Measurements from ENCODE around the gene GABRA4.

Gene GABRA4

DNA sequence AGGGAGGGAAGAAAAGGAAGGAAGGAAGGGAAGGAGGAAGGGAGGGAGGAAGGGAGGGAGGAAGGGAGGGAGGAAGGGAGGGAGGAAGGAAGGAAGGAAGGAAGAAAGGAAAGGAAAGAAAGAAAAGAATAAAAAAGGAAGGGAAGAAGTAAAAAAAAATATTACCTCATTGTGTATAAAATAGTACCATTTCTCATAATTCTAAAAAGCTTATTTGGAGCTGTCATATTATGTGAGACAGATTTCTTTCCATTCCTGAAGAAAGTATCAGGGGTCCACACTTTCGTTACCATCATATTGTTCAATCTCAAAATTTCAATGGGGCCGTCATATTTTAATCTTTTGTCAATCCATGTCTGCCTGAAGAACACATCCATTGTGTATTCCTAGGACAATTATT is 16.1 kb downstream of the GABRA4 start:
- DNase-seq, result no peak

- no peak for DNase-seq
These were observed 17.4 kb downstream of the GABRA4 start for GRCh38 chr4:46975812-46976553.

DNA sequence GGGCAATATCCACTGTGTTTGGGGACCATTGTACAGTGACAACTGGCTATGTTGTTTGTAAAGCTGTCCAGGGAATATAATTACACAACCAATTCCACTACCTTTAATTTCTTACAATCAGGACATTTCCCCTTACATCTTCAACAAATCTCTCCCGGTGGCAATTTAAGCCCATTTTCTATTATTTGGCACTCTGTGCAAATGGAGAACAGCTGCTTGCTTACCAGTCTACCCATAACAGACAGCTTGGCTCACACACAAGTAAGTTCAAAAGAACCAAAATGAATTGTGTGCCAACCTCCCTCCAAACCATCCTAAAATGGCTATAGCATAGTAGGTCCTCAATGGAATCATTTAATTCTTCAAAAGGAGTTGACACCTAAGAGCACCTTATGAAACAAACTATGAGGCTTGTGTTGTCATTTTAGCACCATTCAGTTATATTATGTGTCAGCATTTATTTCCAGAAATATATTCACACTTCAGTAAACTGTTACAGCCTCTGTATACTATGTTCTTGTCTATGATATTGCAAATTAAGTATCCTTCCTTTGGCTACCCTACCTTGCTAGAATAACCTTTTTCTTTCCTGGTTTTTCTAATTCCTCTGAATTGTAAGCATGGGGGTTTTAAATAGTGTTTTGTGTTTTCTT is 18.4 kb downstream of the GABRA4 start:
- no peak for DNase-seq

DNA sequence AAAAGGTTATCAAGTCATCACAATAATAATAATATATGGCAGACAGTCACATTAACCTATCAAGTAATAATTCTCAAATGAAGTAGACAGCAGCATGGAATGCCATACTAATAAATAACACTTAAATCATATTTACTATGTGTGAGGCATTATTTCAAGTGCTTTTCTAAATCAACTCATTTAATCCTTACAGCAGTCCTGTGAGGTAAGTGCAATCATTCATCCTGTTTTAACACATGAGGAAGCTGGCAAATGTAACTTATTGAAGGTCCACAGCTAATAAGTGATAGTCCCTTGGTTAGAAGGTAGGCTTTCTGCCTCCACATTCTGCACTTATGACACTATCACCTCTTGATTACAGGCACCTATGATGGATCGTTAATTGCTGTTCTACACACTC is 24.5 kb downstream of the GABRA4 start:
- DNase-seq, result no peak

DNA sequence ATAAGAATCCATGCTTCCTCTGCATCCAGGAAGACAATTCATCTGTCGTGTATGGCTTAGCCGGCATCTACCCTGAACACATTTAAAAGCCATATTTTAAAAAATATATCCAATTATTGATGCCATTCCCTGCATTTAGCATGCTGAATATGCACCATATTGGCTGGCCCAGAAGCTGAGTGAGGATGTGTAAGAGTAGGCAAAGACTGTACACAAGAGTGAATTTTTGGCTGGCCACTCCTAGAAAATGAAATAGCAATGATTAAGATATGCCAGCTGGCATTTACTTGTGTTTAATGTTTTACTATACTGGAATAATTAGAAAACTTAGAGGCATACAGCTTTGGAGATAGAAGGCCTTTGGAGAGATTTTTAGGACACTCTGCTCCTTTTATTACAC is 25.8 kb downstream of the GABRA4 start:
- DNase-seq, result no peak

DNA sequence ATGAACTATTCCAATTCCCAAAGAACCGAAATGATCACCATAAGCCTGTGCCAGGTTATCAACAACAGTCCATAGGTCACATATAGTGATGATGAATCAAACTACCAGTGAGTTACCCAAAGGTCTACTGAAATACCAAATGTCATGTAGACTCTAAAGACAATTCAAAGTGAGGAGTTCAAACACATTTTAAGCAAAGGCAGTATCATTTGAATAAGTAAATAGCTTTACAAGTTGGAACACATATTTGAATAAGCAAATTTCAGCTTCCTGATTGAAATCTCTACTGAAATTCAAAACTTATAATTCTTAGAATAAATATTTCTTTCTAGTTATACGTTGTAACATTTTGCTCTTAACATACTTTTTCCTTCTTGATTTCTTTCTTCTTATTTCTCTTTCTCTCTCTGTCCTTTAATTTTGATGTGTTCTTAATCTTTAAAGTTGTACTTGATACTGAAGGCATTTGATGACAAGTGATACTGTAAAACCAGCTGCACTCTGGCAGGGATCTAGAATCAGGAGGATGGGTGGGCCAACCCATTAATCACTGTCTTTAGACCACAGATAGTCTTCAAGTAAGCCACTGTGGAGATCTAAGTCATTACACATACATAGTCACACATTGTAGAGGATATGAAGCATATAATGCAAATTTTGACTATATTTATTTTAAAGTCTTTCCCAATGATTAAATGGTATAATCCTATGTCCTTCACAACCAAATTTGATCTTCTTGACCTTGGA is 34.5 kb downstream of the GABRA4 start:
- no peak for DNase-seq

DNA sequence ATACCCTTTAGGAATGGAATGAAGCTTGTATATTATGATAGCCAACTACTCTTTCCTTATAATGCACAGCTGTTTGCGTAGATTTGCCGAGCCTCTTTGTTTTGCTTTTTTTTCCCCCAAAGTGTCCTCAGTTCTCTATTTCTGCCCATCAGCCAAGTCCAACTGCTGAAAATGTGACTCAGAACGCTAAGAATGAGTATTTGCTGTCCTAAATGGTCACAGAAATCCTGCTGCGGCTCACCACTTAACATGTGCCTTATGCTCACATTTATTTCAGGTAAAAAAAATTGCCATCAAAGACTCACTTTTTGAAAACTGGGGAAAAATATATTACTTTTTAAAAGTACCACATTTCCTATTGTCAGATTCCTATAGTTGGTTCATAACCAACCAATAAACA is 36.9 kb downstream of the GABRA4 start:
- no peak for DNase-seq

DNA sequence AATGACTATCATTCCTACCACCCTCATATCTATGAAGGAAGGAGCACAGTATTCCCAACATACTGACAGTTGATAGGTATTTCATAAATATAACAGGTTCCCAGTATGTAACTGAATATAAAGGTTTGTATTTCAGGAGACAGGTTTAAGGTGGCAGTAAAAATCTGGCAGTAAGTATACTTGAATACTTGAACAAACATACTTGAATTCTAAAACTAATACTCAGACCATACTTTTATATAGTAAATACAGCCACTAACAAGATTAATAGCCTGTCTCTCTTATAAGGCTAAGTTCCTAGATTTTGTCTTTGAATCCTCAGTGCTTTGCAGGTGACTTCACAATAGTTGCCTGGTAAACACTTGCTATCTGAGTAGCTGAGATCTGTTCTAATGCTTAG is 37.8 kb downstream of the GABRA4 start:
- DNase-seq, result no peak

DNA sequence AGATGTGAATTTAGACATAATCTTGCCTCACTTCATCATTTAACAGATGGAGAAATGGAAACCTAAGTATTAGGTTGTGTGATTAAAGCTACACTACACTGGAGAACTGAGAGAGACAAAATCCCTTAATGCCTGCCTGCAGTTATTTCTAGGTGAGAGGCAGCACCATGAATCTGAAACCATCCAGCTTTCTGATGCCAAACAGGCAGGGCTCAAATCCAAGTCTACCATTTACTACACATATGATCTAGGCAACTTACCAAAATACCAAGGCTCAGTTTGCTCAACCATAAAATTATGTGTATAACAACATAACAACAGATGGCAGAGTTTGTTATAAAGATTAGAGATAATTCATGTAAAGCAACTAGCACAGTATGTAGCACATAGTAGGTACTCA is 38.7 kb downstream of the GABRA4 start:
- no peak for DNase-seq

- no peak for DNase-seq
These were observed 39.8 kb downstream of the GABRA4 start for GRCh38 chr4:46953564-46953963.

GRCh38 chr4:46952451-46952850 is 40.9 kb downstream of the GABRA4 start:
- DNase-seq, result no peak

DNA sequence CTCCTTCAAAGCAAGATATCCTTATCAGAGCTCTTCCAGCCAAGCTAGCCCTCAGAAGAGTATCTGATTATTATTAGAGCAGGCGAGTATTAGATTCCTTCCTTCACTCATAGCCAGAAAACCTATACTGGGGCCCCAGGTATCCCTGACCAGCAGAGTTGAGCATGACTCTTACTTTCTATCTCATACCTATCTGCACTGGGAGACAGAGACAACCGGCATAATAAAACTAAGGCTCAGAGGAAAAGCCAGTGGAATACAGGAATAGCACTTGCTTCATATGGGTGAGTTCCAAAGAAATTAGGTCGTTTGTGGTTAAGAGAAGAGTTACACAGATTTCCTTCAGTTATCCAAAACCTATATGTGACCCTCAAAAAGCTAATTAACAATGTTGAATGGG is 42.6 kb downstream of the GABRA4 start:
- DNase-seq, result no peak

- no peak for DNase-seq
These were observed 43.6 kb downstream of the GABRA4 start for GRCh38 chr4:46949822-46950221.

GRCh38 chr4:46947541-46947940 is 45.8 kb downstream of the GABRA4 start:
- DNase-seq, result no peak

- no peak for DNase-seq
These were observed 46.4 kb downstream of the GABRA4 start for GRCh38 chr4:46946919-46947536.

- no peak for DNase-seq
These were observed 48.3 kb downstream of the GABRA4 start for GRCh38 chr4:46945062-46945461.

- no peak for DNase-seq
These were observed 49.0 kb downstream of the GABRA4 start for GRCh38 chr4:46944345-46944744.

- no peak for DNase-seq
These were observed 55.9 kb downstream of the GABRA4 start for GRCh38 chr4:46937493-46937892.

DNA sequence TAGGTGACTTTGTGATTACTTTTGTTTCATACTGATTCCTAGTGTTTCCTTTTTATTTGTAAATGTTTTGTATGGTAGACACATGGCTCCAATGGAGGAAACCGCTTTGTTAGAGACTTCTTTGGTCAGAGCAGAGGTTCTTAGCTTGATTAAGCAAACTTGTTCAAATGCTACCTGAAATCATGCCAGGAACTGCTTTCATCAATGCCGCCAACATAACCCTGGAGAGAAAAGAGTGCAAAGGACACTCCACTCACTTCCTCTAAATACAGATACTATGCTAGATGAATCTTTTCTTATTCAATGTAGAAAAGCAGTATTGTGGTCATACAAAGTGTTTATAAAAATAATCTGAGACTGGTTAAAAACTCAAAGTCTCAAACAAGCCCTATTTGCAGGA is 58.7 kb downstream of the GABRA4 start:
- no peak for DNase-seq

DNA sequence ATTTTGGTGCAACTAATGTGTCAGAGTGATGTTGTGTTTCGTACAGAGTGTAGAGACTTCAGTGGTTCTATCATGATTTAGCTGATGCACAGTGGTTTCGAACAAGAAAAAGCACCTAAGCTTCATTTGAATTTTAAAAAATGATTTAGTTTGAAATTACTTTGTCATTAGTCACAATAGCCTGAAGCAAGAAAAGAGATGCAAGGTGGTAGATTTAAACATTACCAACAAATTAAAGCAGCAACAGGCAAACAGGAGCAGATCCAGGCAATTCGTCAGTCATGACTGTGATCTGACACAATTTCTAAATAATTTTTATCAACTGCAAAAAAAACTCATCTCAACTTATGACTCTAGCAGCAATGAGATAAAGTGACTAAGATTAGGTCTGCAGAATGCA is 59.7 kb downstream of the GABRA4 start:
- no peak for DNase-seq

- DNase-seq, result peak; percentile 9
These were observed 61.4 kb downstream of the GABRA4 start for GRCh38 chr4:46931981-46932380.

- DNase-seq, result no peak
These were observed 62.5 kb downstream of the GABRA4 start for GRCh38 chr4:46930891-46931290.

GRCh38 chr4:46927201-46927600 is 66.2 kb downstream of the GABRA4 start:
- no peak for DNase-seq

Data from NK-92 treated with Interleukin-12 subunit alpha and Interleukin-12 subunit beta, amount 100 ng/mL, for 24 hours (cell line).